KMS-11 (cell line): ENCODE measurements around the gene KCNC4.

Experiments used
- H2AFZ ChIP-seq: fragments of 200-600 bp; sonication (generic); 2 replicates; pipeline ENCODE4 v1.6.1; 2016; ENCODE audit warnings: antibody characterized with exemption, mixed run types, low read depth
- H3K27ac ChIP-seq: fragments of 200-600 bp; sonication (generic); 2 replicates; pipeline ENCODE4 v1.6.1; 2016; ENCODE audit warnings: mild to moderate bottlenecking, mixed run types
- H3K27me3 ChIP-seq: fragments of 200-600 bp; sonication (generic); 2 replicates; pipeline ENCODE4 v1.6.1; 2017; ENCODE audit warnings: mild to moderate bottlenecking, low read depth, mixed run types, moderate library complexity; ENCODE audit not compliant: insufficient read depth
- H3K36me3 ChIP-seq: fragments of 200-600 bp; sonication (generic); 2 replicates; pipeline ENCODE4 v1.6.1; 2017; ENCODE audit warnings: mild to moderate bottlenecking, mixed run types; ENCODE audit not compliant: insufficient read depth
- H3K4me1 ChIP-seq: fragments of 200-600 bp; sonication (generic); 2 replicates; pipeline ENCODE4 v1.6.1; 2016; ENCODE audit warnings: mild to moderate bottlenecking, low read depth, mixed run types; ENCODE audit not compliant: poor library complexity, severe bottlenecking
- H3K4me2 ChIP-seq: fragments of 200-600 bp; sonication (generic); 2 replicates; pipeline ENCODE4 v1.7.0; 2016; ENCODE audit warnings: mild to moderate bottlenecking, mixed run types
- H3K4me3 ChIP-seq: fragments of 200-600 bp; sonication (generic); IDR thresholded peaks from 2 replicates; pipeline ENCODE4 v1.6.1; 2017; ENCODE audit warnings: low read depth, low read length, mixed read lengths; ENCODE audit not compliant: insufficient read depth
- H3K79me2 ChIP-seq: fragments of 200-600 bp; sonication (generic); 2 replicates; pipeline ENCODE4 v1.6.1; 2016; ENCODE audit warnings: low read depth, mixed run types; ENCODE audit not compliant: insufficient read depth
- H3K9ac ChIP-seq: fragments of 200-600 bp; sonication (generic); 2 replicates; pipeline ENCODE4 v1.6.1; 2016; ENCODE audit warnings: mild to moderate bottlenecking, mixed run types
- H4K20me1 ChIP-seq: fragments of 200-600 bp; sonication (generic); 2 replicates; pipeline ENCODE4 v1.6.1; 2016; ENCODE audit warnings: mild to moderate bottlenecking, mixed run types; ENCODE audit not compliant: insufficient read depth
- CTCF ChIP-seq: fragments of 200-600 bp; sonication (generic); conservative IDR thresholded peaks from 2 replicates; pipeline ENCODE4 v1.6.1; 2017; ENCODE audit warnings: low read depth, mild to moderate bottlenecking, antibody characterized with exemption, low read length, moderate library complexity, mixed read lengths

KCNC4 gene

GRCh38 chr1:110214454-110215404 is 4.6 kb downstream of the KCNC4 start:
- TF ChIP-seq CTCF: no peak
- Histone ChIP-seq H3K4me3 (no peak overlapping the region), H3K4me1 (peaks cover under 1% of the 10 kb centered on the region), H3K27me3 (no peaks in the 10 kb centered on the region), H4K20me1 (no peaks in the 10 kb centered on the region), H2AFZ (no peak overlapping the region), H3K4me2 (no peak overlapping the region), H3K36me3 (no peaks in the 10 kb centered on the region), H3K9ac (no peak overlapping the region), H3K27ac (no peak overlapping the region), H3K79me2 (no peaks in the 10 kb centered on the region)

- no peak overlapping the region for H2AFZ ChIP-seq
- no peaks in the 10 kb centered on the region for H4K20me1 ChIP-seq
- no peak for TF ChIP-seq CTCF
- H3K27me3 ChIP-seq: no peaks in the 10 kb centered on the region
- H3K4me3 ChIP-seq: no peak overlapping the region
- no peaks in the 10 kb centered on the region for H3K36me3 ChIP-seq
- H3K9ac ChIP-seq: no peak overlapping the region
- H3K79me2 ChIP-seq: no peaks in the 10 kb centered on the region
- H3K4me1 ChIP-seq: no peaks in the 10 kb centered on the region
- no peak overlapping the region for H3K4me2 ChIP-seq
- no peak overlapping the region for H3K27ac ChIP-seq
Observed at GRCh38 chr1:110215621-110216515, 5.8 kb downstream of the KCNC4 start.

- Histone ChIP-seq H3K9ac (no peak overlapping the region), H3K27ac (no peak overlapping the region), H4K20me1 (no peaks in the 10 kb centered on the region), H3K27me3 (no peaks in the 10 kb centered on the region), H3K4me1 (no peaks in the 10 kb centered on the region), H3K36me3 (no peaks in the 10 kb centered on the region), H3K4me3 (no peak overlapping the region), H3K4me2 (no peak overlapping the region), H2AFZ (no peak overlapping the region), H3K79me2 (no peaks in the 10 kb centered on the region)
- no peak for TF ChIP-seq CTCF
Observed at GRCh38 chr1:110216844-110217444, 6.8 kb downstream of the KCNC4 start.

- Histone ChIP-seq H4K20me1 (no peaks in the 10 kb centered on the region), H3K27me3 (no peaks in the 10 kb centered on the region), H3K36me3 (no peaks in the 10 kb centered on the region), H3K4me1 (no peaks in the 10 kb centered on the region), H3K79me2 (no peaks in the 10 kb centered on the region), H3K4me2 (no peak overlapping the region), H3K27ac (no peak overlapping the region), H2AFZ (no peak overlapping the region), H3K9ac (no peak overlapping the region), H3K4me3 (no peak overlapping the region)
- no peak for TF ChIP-seq CTCF
Observed at GRCh38 chr1:110218137-110218536, 8.0 kb downstream of the KCNC4 start.
